Neural progenitor cell (in vitro differentiated cells): ENCODE measurements around the gene SLC41A3. TPM values are rescaled to one million over a fixed set of nuclear protein-coding genes. Genes with fewer than 3 reads are reported as not detected.
A peak's percentile ranks its signal among the peaks of the same experiment; 100 is the strongest.

Experiments used
- DNase-seq: peaks from one replicate; pipeline ENCODE4 v3.0.0-alpha.2; 2016; ENCODE audit warnings: low spot score
- H2AFZ ChIP-seq: fragments of 200-600 bp; sonication (generic); replicated peaks from 2 replicates; pipeline ENCODE4 v1.6.1; 2016; ENCODE audit warnings: antibody characterized with exemption
- H3F3A ChIP-seq: fragments of 200-600 bp; sonication (generic); 2 replicates; pipeline ENCODE4 v1.6.1; 2016; ENCODE audit warnings: antibody characterized with exemption, low read depth
- H3K27ac ChIP-seq: fragments of 200-600 bp; sonication (generic); 2 replicates; pipeline ENCODE4 v1.5.1; 2016; ENCODE audit warnings: mild to moderate bottlenecking
- H3K27me3 ChIP-seq: fragments of 200-600 bp; sonication (generic); 2 replicates; pipeline ENCODE4 v1.6.1; 2016; ENCODE audit warnings: mild to moderate bottlenecking, moderate library complexity
- H3K36me3 ChIP-seq: fragments of 200-600 bp; sonication (generic); 2 replicates; pipeline ENCODE4 v1.5.1; 2016
- H3K4me1 ChIP-seq: fragments of 200-600 bp; sonication (generic); 2 replicates; pipeline ENCODE4 v1.6.1; 2016; ENCODE audit warnings: mixed run types
- H3K4me2 ChIP-seq: fragments of 200-600 bp; sonication (generic); 2 replicates; pipeline ENCODE4 v1.6.1; 2016
- H3K4me3 ChIP-seq: fragments of 200-600 bp; sonication (generic); 2 replicates; pipeline ENCODE4 v1.5.1; 2016
- H3K79me2 ChIP-seq: fragments of 200-600 bp; sonication (generic); 2 replicates; pipeline ENCODE4 v1.6.1; 2016; ENCODE audit warnings: low read depth
- H3K9ac ChIP-seq: fragments of 200-600 bp; sonication (generic); 2 replicates; pipeline ENCODE4 v1.6.1; 2016
- H3K9me3 ChIP-seq: fragments of 200-600 bp; sonication (generic); 2 replicates; pipeline ENCODE4 v1.5.1; 2016; ENCODE audit warnings: low read depth
- H4K20me1 ChIP-seq: fragments of 200-600 bp; sonication (generic); 2 replicates; pipeline ENCODE4 v1.6.1; 2016; ENCODE audit warnings: low read depth
- H3K27ac Mint-ChIP-seq: 3 replicates; pipeline ENCODE4 v1.8.0; 2021; ENCODE audit warnings: mixed read lengths
- H3K27me3 Mint-ChIP-seq: 2 replicates; pipeline ENCODE4 v1.8.0; 2022; ENCODE audit warnings: low read depth, mild to moderate bottlenecking, inconsistent platforms, moderate library complexity, mixed read lengths; ENCODE audit not compliant: insufficient read depth
- H3K36me3 Mint-ChIP-seq: 3 replicates; pipeline ENCODE4 v1.8.0; 2021; ENCODE audit warnings: mixed read lengths
- H3K4me1 Mint-ChIP-seq: 3 replicates; pipeline ENCODE4 v1.8.0; 2021; ENCODE audit warnings: mixed read lengths
- H3K4me3 Mint-ChIP-seq: 3 replicates; pipeline ENCODE4 v1.8.0; 2021; ENCODE audit warnings: mild to moderate bottlenecking, moderate library complexity, mixed read lengths
- H3K9me3 Mint-ChIP-seq: 3 replicates; pipeline ENCODE4 v1.8.0; 2020; ENCODE audit warnings: mixed read lengths
- EZH2 ChIP-seq: fragments of 200-600 bp; sonication (generic); IDR thresholded peaks from 2 replicates; pipeline ENCODE4 v1.6.1; 2017; ENCODE audit warnings: antibody characterized with exemption, mild to moderate bottlenecking, moderate library complexity
- EZH2phosphoT487 ChIP-seq: fragments of 200-600 bp; sonication (generic); IDR thresholded peaks from 2 replicates; pipeline ENCODE4 v1.6.1; 2017; ENCODE audit warnings: antibody characterized with exemption
- total RNA-seq: library from RNA; depleted of rRNA; stranded (reverse); fragments of >200 nt; gene quantifications from 2 replicates; pipeline ENCODE4 v1.2.3, GENCODE V29; 2015; ENCODE audit warnings: low replicate concordance
- TF ChIP-seq, protein P1 (sequence below): fragments of 200-600 bp; sonication (generic); IDR thresholded peaks from 2 replicates; pipeline ENCODE4 v1.5.1; 2017; ENCODE audit warnings: antibody characterized with exemption, mild to moderate bottlenecking

The SLC41A3 gene
- total RNA-seq, 1 donor from 2014 or later: 24.9 TPM

DNA sequence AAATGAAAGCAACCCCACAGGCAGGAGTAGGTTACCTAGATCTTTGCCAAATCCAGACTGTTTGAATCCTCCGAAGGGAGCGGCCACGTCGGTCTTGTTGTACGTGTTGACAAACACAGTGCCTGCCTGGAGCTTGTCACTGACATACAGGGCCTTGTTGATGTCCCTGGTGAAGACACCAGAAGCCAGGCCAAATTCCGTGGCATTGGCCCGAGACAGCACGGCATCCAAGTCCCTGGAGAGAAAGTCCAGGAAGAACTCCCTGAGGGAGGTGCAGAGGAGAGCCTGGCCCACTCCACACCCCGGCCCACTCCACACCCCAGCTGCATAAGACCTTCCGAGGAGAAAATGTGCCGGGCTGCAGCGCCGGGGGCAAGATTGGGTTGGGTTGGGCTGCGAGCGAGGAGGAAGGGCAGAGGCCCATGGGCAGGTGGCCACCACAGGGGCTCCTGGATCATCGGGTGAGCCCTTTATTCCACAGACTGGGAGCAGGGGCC lies 21.8 kb upstream of the SLC41A3 start:
- DNase-seq: no peak
- Mint-ChIP-seq H3K36me3 (peaks cover 1% of the 10 kb centered on the region), H3K27me3 (peaks cover 25% of the 10 kb centered on the region), H3K4me3 (no peak overlapping the region), H3K27ac (no peak overlapping the region), H3K4me1 (peaks cover 25% of the 10 kb centered on the region), H3K9me3 (no peaks in the 10 kb centered on the region)
- Histone ChIP-seq H3K4me3 (no peak overlapping the region), H3K9me3 (no peaks in the 10 kb centered on the region), H3F3A (no peaks in the 10 kb centered on the region), H3K4me2 (no peak overlapping the region), H4K20me1 (no peaks in the 10 kb centered on the region), H3K79me2 (no peaks in the 10 kb centered on the region), H3K27ac (no peak overlapping the region), H3K9ac (no peak overlapping the region), H3K4me1 (no peaks in the 10 kb centered on the region), H3K36me3 (no peaks in the 10 kb centered on the region), H3K27me3 (no peaks in the 10 kb centered on the region), H2AFZ (no peak overlapping the region)
- TF ChIP-seq EZH2phosphoT487: no peak
- TF ChIP-seq, protein P1, sequence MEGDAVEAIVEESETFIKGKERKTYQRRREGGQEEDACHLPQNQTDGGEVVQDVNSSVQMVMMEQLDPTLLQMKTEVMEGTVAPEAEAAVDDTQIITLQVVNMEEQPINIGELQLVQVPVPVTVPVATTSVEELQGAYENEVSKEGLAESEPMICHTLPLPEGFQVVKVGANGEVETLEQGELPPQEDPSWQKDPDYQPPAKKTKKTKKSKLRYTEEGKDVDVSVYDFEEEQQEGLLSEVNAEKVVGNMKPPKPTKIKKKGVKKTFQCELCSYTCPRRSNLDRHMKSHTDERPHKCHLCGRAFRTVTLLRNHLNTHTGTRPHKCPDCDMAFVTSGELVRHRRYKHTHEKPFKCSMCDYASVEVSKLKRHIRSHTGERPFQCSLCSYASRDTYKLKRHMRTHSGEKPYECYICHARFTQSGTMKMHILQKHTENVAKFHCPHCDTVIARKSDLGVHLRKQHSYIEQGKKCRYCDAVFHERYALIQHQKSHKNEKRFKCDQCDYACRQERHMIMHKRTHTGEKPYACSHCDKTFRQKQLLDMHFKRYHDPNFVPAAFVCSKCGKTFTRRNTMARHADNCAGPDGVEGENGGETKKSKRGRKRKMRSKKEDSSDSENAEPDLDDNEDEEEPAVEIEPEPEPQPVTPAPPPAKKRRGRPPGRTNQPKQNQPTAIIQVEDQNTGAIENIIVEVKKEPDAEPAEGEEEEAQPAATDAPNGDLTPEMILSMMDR: no peak
- no peak for TF ChIP-seq EZH2

- H3K4me1 ChIP-seq: no peaks in the 10 kb centered on the region
- H3K9me3 ChIP-seq: no peaks in the 10 kb centered on the region
- H2AFZ ChIP-seq: no peak overlapping the region
- H3K36me3 ChIP-seq: no peaks in the 10 kb centered on the region
- Mint-ChIP-seq H3K36me3 (peaks cover 1% of the 10 kb centered on the region), H3K4me3 (no peak overlapping the region), H3K27ac (no peak overlapping the region), H3K9me3 (no peaks in the 10 kb centered on the region), H3K27me3 (peaks cover 24% of the 10 kb centered on the region), H3K4me1 (peaks cover 25% of the 10 kb centered on the region)
- no peak for DNase-seq
- no peaks in the 10 kb centered on the region for H4K20me1 ChIP-seq
- no peak overlapping the region for H3K4me3 ChIP-seq
- no peak overlapping the region for H3K27ac ChIP-seq
- no peaks in the 10 kb centered on the region for H3F3A ChIP-seq
- no peak overlapping the region for H3K4me2 ChIP-seq
- TF ChIP-seq EZH2 (no peak), EZH2phosphoT487 (no peak)
- TF ChIP-seq, protein P1: no peak
- H3K79me2 ChIP-seq: no peaks in the 10 kb centered on the region
- no peak overlapping the region for H3K9ac ChIP-seq
- H3K27me3 ChIP-seq: no peaks in the 10 kb centered on the region
Observed at GRCh38 chr3:126104742-126105605, 21.1 kb upstream of the SLC41A3 start.

DNA sequence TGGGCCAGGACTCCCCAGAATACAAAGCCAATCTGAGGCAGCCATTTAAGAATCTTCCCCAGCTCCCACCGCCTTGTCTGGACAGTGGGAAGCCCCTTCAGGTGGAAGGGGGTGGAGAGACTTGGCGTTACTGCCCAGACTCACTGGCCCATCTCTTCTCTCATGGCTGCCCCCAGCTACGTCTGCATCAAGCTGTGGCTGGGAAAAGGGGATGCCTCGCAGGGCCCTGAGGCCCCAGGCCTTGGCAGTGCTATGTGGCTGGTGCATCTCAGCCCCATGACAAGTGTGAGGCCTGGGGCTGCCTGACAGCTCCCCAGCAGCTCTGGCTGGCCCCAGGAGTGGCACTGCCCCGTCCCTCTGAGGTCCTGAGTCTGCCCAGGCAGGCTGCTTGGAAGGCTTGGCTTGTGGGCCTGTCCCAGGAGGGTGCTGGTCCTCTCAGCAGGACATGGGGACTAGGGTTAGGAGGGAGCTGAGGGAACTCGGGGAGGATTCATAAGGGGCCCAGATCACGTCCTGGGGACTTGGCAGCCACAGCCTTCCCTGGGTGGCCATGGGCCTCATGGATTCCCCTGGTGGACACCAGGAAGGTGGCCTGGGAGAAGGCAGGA lies 20.2 kb upstream of the SLC41A3 start:
- Mint-ChIP-seq H3K27ac (peak overlapping the region; percentile 46), H3K9me3 (no peaks in the 10 kb centered on the region), H3K36me3 (peaks cover 1% of the 10 kb centered on the region), H3K4me3 (no peak overlapping the region), H3K27me3 (peaks cover 18% of the 10 kb centered on the region), H3K4me1 (peaks cover 22% of the 10 kb centered on the region)
- H3K79me2 ChIP-seq: no peaks in the 10 kb centered on the region
- H3K27ac ChIP-seq: no peak overlapping the region
- no peaks in the 10 kb centered on the region for H3K9me3 ChIP-seq
- no peaks in the 10 kb centered on the region for H3K27me3 ChIP-seq
- TF ChIP-seq EZH2: no peak
- no peak for TF ChIP-seq EZH2phosphoT487
- TF ChIP-seq, protein P1: no peak
- H2AFZ ChIP-seq: no peak overlapping the region
- H3K4me2 ChIP-seq: no peak overlapping the region
- H3K4me1 ChIP-seq: no peaks in the 10 kb centered on the region
- no peaks in the 10 kb centered on the region for H3F3A ChIP-seq
- H3K36me3 ChIP-seq: no peaks in the 10 kb centered on the region
- H4K20me1 ChIP-seq: no peaks in the 10 kb centered on the region
- DNase-seq: no peak
- H3K4me3 ChIP-seq: no peak overlapping the region
- no peak overlapping the region for H3K9ac ChIP-seq
